H9 (cell line): ENCODE results near the gene NHSL1. TPM values are rescaled to one million over a fixed set of nuclear protein-coding genes. Genes with fewer than 3 reads are reported as not detected.

Experiments
- DNase-seq: peaks from one replicate; pipeline ENCODE4 v3.0.0-alpha.2; 2017
- H2AFZ ChIP-seq: one replicate; pipeline ENCODE4 v1.6.1; 2013; ENCODE audit warnings: mild to moderate bottlenecking, low read length, control low read depth, moderate library complexity
- H2AK5ac ChIP-seq: 2 replicates; pipeline ENCODE4 v1.6.1; 2013; ENCODE audit warnings: low read length, control low read depth, mixed read lengths; ENCODE audit not compliant: insufficient read length
- H2BK120ac ChIP-seq: one replicate; pipeline ENCODE4 v1.6.1; 2013; ENCODE audit warnings: low read depth, mild to moderate bottlenecking, low read length, control low read depth, inconsistent platforms; ENCODE audit not compliant: poor library complexity, severe bottlenecking
- H2BK12ac ChIP-seq: 2 replicates; pipeline ENCODE4 v1.6.1; 2013; ENCODE audit warnings: low read length, control low read depth, mixed read lengths, low read depth; ENCODE audit not compliant: insufficient read length
- H2BK15ac ChIP-seq: 2 replicates; pipeline ENCODE4 v1.6.1; 2013; ENCODE audit warnings: low read depth, low read length, control low read depth
- H2BK20ac ChIP-seq: one replicate; pipeline ENCODE4 v1.6.1; 2013; ENCODE audit warnings: low read depth, mild to moderate bottlenecking, low read length, control low read depth, inconsistent platforms; ENCODE audit not compliant: poor library complexity, severe bottlenecking
- H2BK5ac ChIP-seq: 2 replicates; pipeline ENCODE4 v1.6.1; 2013; ENCODE audit warnings: low read length, control low read depth, mixed read lengths; ENCODE audit not compliant: insufficient read length
- H3K14ac ChIP-seq: 2 replicates; pipeline ENCODE4 v1.6.1; 2013; ENCODE audit warnings: low read length, control low read depth; ENCODE audit not compliant: insufficient read depth
- H3K18ac ChIP-seq: 2 replicates; pipeline ENCODE4 v1.6.1; 2013; ENCODE audit warnings: low read depth, mild to moderate bottlenecking, mixed read lengths, low read length, control low read depth; ENCODE audit not compliant: insufficient read length
- H3K23ac ChIP-seq: 2 replicates; pipeline ENCODE4 v1.6.1; 2013; ENCODE audit warnings: low read length, control low read depth, mixed read lengths, low read depth; ENCODE audit not compliant: insufficient read length
- H3K23me2 ChIP-seq: 2 replicates; pipeline ENCODE4 v1.6.1; 2013; ENCODE audit warnings: low read depth, mild to moderate bottlenecking, mixed read lengths, low read length, control low read depth; ENCODE audit not compliant: insufficient read length, poor library complexity, severe bottlenecking
- H3K27ac ChIP-seq: 2 replicates; pipeline ENCODE4 v1.5.1; 2013; ENCODE audit warnings: low read length, control low read depth, mixed read lengths, low read depth; ENCODE audit not compliant: insufficient read length
- H3K27me3 ChIP-seq: 2 replicates; pipeline ENCODE4 v1.6.1; 2013; ENCODE audit warnings: low read length, control low read depth, inconsistent platforms; ENCODE audit not compliant: insufficient read depth
- H3K4ac ChIP-seq: 2 replicates; pipeline ENCODE4 v1.6.1; 2013; ENCODE audit warnings: low read depth, mild to moderate bottlenecking, control low read depth, inconsistent platforms, low read length, moderate library complexity
- H3K4me1 ChIP-seq: 2 replicates; pipeline ENCODE4 v1.6.1; 2013; ENCODE audit warnings: low read length, control low read depth, inconsistent platforms; ENCODE audit not compliant: insufficient read depth
- H3K4me2 ChIP-seq: 2 replicates; pipeline ENCODE4 v1.6.1; 2013; ENCODE audit warnings: low read length, control low read depth, mixed read lengths; ENCODE audit not compliant: insufficient read length, insufficient read depth
- H3K56ac ChIP-seq: 2 replicates; pipeline ENCODE4 v1.6.1; 2013; ENCODE audit warnings: low read depth, mild to moderate bottlenecking, mixed read lengths, low read length, control low read depth; ENCODE audit not compliant: insufficient read length
- H3K79me1 ChIP-seq: 2 replicates; pipeline ENCODE4 v1.6.1; 2013; ENCODE audit warnings: low read depth, mild to moderate bottlenecking, moderate library complexity, low read length, control low read depth, inconsistent platforms; ENCODE audit not compliant: insufficient read depth, poor library complexity, severe bottlenecking
- H3K79me2 ChIP-seq: 2 replicates; pipeline ENCODE4 v1.6.1; 2013; ENCODE audit warnings: low read length, control low read depth, inconsistent platforms; ENCODE audit not compliant: insufficient read depth
- H3K9ac ChIP-seq: 2 replicates; pipeline ENCODE4 v1.6.1; 2013; ENCODE audit warnings: low read length, control low read depth, mixed read lengths; ENCODE audit not compliant: insufficient read length; ENCODE audit errors: extremely low read depth
- H3K9me3 ChIP-seq: one replicate; pipeline ENCODE4 v1.6.1; 2013; ENCODE audit warnings: low read depth, low read length, inconsistent platforms; ENCODE audit not compliant: control insufficient read depth
- H3T11ph ChIP-seq: one replicate; pipeline ENCODE4 v1.6.1; 2013; ENCODE audit warnings: mild to moderate bottlenecking, low read length, control low read depth, inconsistent platforms
- H4K20me1 ChIP-seq: one replicate; pipeline ENCODE4 v1.6.1; 2013; ENCODE audit not compliant: control insufficient read depth, insufficient read length, insufficient read depth
- H4K5ac ChIP-seq: 2 replicates; pipeline ENCODE4 v1.6.1; 2013; ENCODE audit warnings: low read depth, mild to moderate bottlenecking, mixed read lengths, low read length, control low read depth; ENCODE audit not compliant: insufficient read length
- H4K8ac ChIP-seq: replicated peaks from 2 replicates; pipeline ENCODE4 v1.6.1; 2013; ENCODE audit warnings: low read length, control low read depth, mixed read lengths, low read depth; ENCODE audit not compliant: insufficient read length
- H4K91ac ChIP-seq: 2 replicates; pipeline ENCODE4 v1.6.1; 2013; ENCODE audit warnings: low read depth, mild to moderate bottlenecking, moderate library complexity, mixed read lengths, low read length, control low read depth; ENCODE audit not compliant: insufficient read length
- H3K27ac Mint-ChIP-seq, 3 experiments: 2 replicates in 2 of 3; 3 replicates in 1 of 3; pipeline ENCODE4 v1.8.0; 2020 to 2021; ENCODE audit warnings: mixed read lengths in 3 of 3, mild to moderate bottlenecking in 1 of 3, moderate library complexity in 1 of 3
- H3K27me3 Mint-ChIP-seq: 2 replicates; pipeline ENCODE4 v1.8.0; 2021; ENCODE audit warnings: low read depth, mild to moderate bottlenecking, moderate library complexity, mixed read lengths
- H3K36me3 Mint-ChIP-seq, 3 experiments: 2 replicates in 2 of 3; 3 replicates in 1 of 3; pipeline ENCODE4 v1.8.0; 2020 to 2021; ENCODE audit warnings: low read depth in 3 of 3, mixed read lengths in 3 of 3; ENCODE audit not compliant: insufficient read depth in 1 of 3
- H3K4me1 Mint-ChIP-seq, 2 experiments: 2 replicates each; pipeline ENCODE4 v1.8.0; 2020; ENCODE audit warnings: mixed read lengths in 2 of 2
- H3K4me3 Mint-ChIP-seq, 2 experiments: 2 replicates in 1 of 2; 3 replicates in 1 of 2; pipeline ENCODE4 v1.8.0; 2020 to 2021; ENCODE audit warnings: mild to moderate bottlenecking in 2 of 2, mixed read lengths in 2 of 2, moderate library complexity in 1 of 2
- H3K9me3 Mint-ChIP-seq, 2 experiments: 2 replicates in 1 of 2; 3 replicates in 1 of 2; pipeline ENCODE4 v1.8.0; 2020; ENCODE audit warnings: mild to moderate bottlenecking in 2 of 2, mixed read lengths in 2 of 2, moderate library complexity in 1 of 2
- WGBS: extraction: QIAGEN DNeasy Blood & Tissue Kit; methylation state at CpG from one replicate; pipeline ENCODE4 v1.1.7; 2013; ENCODE audit warnings: missing lambda C conversion rate, low lambda C conversion rate, mixed read lengths; ENCODE audit not compliant: insufficient read length; ENCODE audit errors: extremely low coverage; 5-methylcytosine and 5-hydroxymethylcytosine counted together
- total RNA-seq: library from RNA; stranded (reverse); gene quantifications from 2 replicates; pipeline ENCODE4 v1.2.1, GENCODE V29; 2021
- TF ChIP-seq, protein P1 (sequence below): fragments of 200-600 bp; sonication (generic); conservative IDR thresholded peaks from 3 replicates; pipeline ENCODE4 v1.8.0; 2021; ENCODE audit warnings: antibody characterized with exemption, mild to moderate bottlenecking

The NHSL1 gene
- total RNA-seq, 1 experiment from 2014 or later, result 28.7 TPM

DNA sequence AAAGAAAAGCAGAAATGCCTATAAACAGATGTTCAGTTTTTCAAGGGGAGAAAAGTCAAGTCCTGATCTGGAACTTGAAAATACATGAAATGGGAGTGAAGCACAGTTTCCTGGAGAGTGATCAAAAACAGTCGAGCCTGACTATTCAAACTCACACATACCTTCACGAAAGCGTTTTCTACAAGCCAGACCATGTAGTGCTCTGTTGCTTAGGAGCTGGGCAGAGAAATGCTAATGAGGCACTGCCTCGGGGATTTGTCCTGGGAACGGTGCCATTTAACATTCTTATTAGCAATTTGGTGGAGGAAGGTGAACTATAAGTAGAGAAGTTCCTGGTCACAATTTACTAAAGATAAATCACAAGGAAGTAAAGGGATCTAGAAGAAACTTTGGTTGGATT, 5.9 kb downstream of the NHSL1 start:
- no peak overlapping the region for H3K4me2 ChIP-seq
- no peaks in the 10 kb centered on the region for H3K9me3 Mint-ChIP-seq
- H4K5ac ChIP-seq, result no peak overlapping the region
- H3K23ac ChIP-seq, result no peak overlapping the region
- no peak overlapping the region for H4K8ac ChIP-seq
- H3K36me3 Mint-ChIP-seq, result peaks cover 0 to 19% (median 3%) of the 10 kb centered on the region in 3 experiments; a peak in 4 of 7 replicates
- H3K14ac ChIP-seq, result no peak overlapping the region
- H3K4me1 ChIP-seq, result peaks cover 3% of the 10 kb centered on the region; the same call in 1 of the 2 replicates
- H3T11ph ChIP-seq, result no peak overlapping the region
- peak; percentile 50 for DNase-seq
- H2AK5ac ChIP-seq, result no peak overlapping the region
- no peak overlapping the region for H2BK20ac ChIP-seq
- no peak overlapping the region for H2BK120ac ChIP-seq
- H2BK12ac ChIP-seq, result no peak overlapping the region
- no peak overlapping the region for H2AFZ ChIP-seq
- peak overlapping the region in 1 of 2 experiments; percentile 27; a peak in 2 of 5 replicates for H3K4me3 Mint-ChIP-seq
- H3K18ac ChIP-seq, result no peak overlapping the region
- no peaks in the 10 kb centered on the region; the same call in 1 of the 2 replicates for H3K79me2 ChIP-seq
- no peak overlapping the region for H3K56ac ChIP-seq
- no peak overlapping the region for H4K91ac ChIP-seq
- no peaks in the 10 kb centered on the region for H3K9me3 ChIP-seq
- peak overlapping the region; percentile 36 for H3K27ac ChIP-seq
- no peaks in the 10 kb centered on the region for H4K20me1 ChIP-seq
- H2BK15ac ChIP-seq, result no peak overlapping the region
- no peak overlapping the region for H3K9ac ChIP-seq
- H3K27me3 Mint-ChIP-seq, result no peaks in the 10 kb centered on the region
- TF ChIP-seq, protein P1, sequence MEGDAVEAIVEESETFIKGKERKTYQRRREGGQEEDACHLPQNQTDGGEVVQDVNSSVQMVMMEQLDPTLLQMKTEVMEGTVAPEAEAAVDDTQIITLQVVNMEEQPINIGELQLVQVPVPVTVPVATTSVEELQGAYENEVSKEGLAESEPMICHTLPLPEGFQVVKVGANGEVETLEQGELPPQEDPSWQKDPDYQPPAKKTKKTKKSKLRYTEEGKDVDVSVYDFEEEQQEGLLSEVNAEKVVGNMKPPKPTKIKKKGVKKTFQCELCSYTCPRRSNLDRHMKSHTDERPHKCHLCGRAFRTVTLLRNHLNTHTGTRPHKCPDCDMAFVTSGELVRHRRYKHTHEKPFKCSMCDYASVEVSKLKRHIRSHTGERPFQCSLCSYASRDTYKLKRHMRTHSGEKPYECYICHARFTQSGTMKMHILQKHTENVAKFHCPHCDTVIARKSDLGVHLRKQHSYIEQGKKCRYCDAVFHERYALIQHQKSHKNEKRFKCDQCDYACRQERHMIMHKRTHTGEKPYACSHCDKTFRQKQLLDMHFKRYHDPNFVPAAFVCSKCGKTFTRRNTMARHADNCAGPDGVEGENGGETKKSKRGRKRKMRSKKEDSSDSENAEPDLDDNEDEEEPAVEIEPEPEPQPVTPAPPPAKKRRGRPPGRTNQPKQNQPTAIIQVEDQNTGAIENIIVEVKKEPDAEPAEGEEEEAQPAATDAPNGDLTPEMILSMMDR, result no peak
- no peaks in the 10 kb centered on the region for H3K79me1 ChIP-seq
- peak overlapping the region; percentile 29 to 91 (median 78); a peak in 5 of 7 replicates for H3K27ac Mint-ChIP-seq
- no peak overlapping the region for H3K4ac ChIP-seq
- no peaks in the 10 kb centered on the region for H3K23me2 ChIP-seq
- peaks cover 62 to 63% of the 10 kb centered on the region in 2 experiments for H3K4me1 Mint-ChIP-seq
- no peaks in the 10 kb centered on the region for H3K27me3 ChIP-seq
- H2BK5ac ChIP-seq, result no peak overlapping the region
- no CpG with 5 or more reads among the region's 5 CpGs for WGBS
